Breast epithelium (tissue), 4 donors: ENCODE results near the gene GTPBP2. TPM values are rescaled to one million over a fixed set of nuclear protein-coding genes. Genes with fewer than 3 reads are reported as not detected.
"Not testable (repeated sequence)": the region's sequence is repeated elsewhere in the genome, so short reads cannot be mapped to it uniquely, and the experiment has no call there.

ENCODE experiments used
- DNase-seq, 2 donors: peaks; one replicate each; pipeline ENCODE4 v3.0.0-alpha.2; 2019; ENCODE audit warnings: low spot score in 2 of 2
- H3K27ac ChIP-seq, 2 donors: fragments of 200-600 bp; sonication (generic) in 1 of 2; one replicate each; pipeline ENCODE4 v1.5.1; 2016 to 2019; ENCODE audit warnings: mild to moderate bottlenecking in 1 of 2
- H3K27me3 ChIP-seq, 2 donors: fragments of 200-600 bp; sonication (generic) in 1 of 2; one replicate each; pipeline versions ENCODE4 v1.5.1 to v1.6.0; 2017 to 2019; ENCODE audit warnings: control low read depth in 1 of 2, mild to moderate bottlenecking in 1 of 2
- H3K36me3 ChIP-seq: fragments of 200-600 bp; one replicate; pipeline ENCODE4 v1.5.1; 2019
- H3K4me1 ChIP-seq, 2 donors: fragments of 200-600 bp; sonication (generic); one replicate each; pipeline ENCODE4 v1.5.1; 2016 to 2019; ENCODE audit warnings: control low read depth in 1 of 2
- H3K4me3 ChIP-seq, 3 donors: fragments of 200-600 bp; sonication (generic); 1 replicate in 2 of 3; 2 replicates in 1 of 3; pipeline ENCODE4 v1.5.1; 2016 to 2019; ENCODE audit warnings: mild to moderate bottlenecking in 3 of 3, moderate library complexity in 2 of 3
- H3K9me3 ChIP-seq, 2 donors: fragments of 200-600 bp; sonication (generic) in 1 of 2; one replicate each; pipeline ENCODE4 v1.5.1; 2016 to 2019; ENCODE audit warnings: control low read depth in 1 of 2
- CTCF ChIP-seq, 3 donors: fragments of 450-650 bp; IDR thresholded peaks; one replicate each; pipeline ENCODE4 v1.5.1; 2016 to 2017; ENCODE audit warnings: antibody characterized with exemption in 3 of 3, mild to moderate bottlenecking in 3 of 3, moderate library complexity in 3 of 3
- POLR2A ChIP-seq: fragments of 450-650 bp; IDR thresholded peaks from one replicate; pipeline ENCODE4 v1.6.1; 2016; ENCODE audit warnings: antibody characterized with exemption, mild to moderate bottlenecking, moderate library complexity
- POLR2AphosphoS5 ChIP-seq, 3 donors: sonication (generic); formaldehyde crosslinking; IDR thresholded peaks; one replicate each; pipeline ENCODE4 v1.6.1; 2017; ENCODE audit warnings: antibody characterized with exemption in 3 of 3
- intact Hi-C: fragments of 100-400 bp; cut with DNase I; formaldehyde crosslinking; loops from one replicate; pipeline ENCODE4 v1.15.1; 2023; ENCODE audit warnings: low total_unique reads
- total RNA-seq, 3 donors: library from RNA; depleted of rRNA; stranded (reverse); fragments of >200 nt; gene quantifications; one replicate each; pipeline ENCODE4 v1.1.0, GENCODE V29; 2016

GTPBP2 gene
- total RNA-seq, 3 donors from 2014 or later = 41.4 to 58.0 (median 43.6) TPM

- Histone ChIP-seq H3K4me1 (peaks cover 3 to 16% of the 10 kb centered on the region in 2 donors), H3K4me3 (peak overlapping the region in 1 of 3 donors; percentile 30), H3K36me3 (no peaks in the 10 kb centered on the region), H3K27me3 (no peaks in the 10 kb centered on the region), H3K27ac (peak overlapping the region; percentile 70 to 81), H3K9me3 (no peaks in the 10 kb centered on the region)
- intact Hi-C loops = loop anchor here (5.0 kb wide), 1 partner anchor 100 kb away; no protein-coding TSS in a partner anchor
- TF ChIP-seq POLR2A (no peak), POLR2AphosphoS5 (IDR thresholded peaks at IDR 0.05) (peak; percentile 21 to 48 (median 28)), CTCF (IDR thresholded peaks at IDR 0.05) (peak; percentile 89 to 95 (median 93))
- peak; percentile 81 to 87 for DNase-seq
Observed at GRCh38 chr6:43667245-43668150, 38.4 kb upstream of the GTPBP2 start.

GRCh38 chr6:43666196-43666920 lies 37.3 kb upstream of the GTPBP2 start:
- intact Hi-C loops = loop anchor here (5.0 kb wide), 1 partner anchor 101 kb away; no protein-coding TSS in a partner anchor
- H3K27me3 ChIP-seq = no peaks in the 10 kb centered on the region
- no peak overlapping the region for H3K27ac ChIP-seq
- H3K4me3 ChIP-seq = no peak overlapping the region
- DNase-seq = no peak
- no peaks in the 10 kb centered on the region for H3K36me3 ChIP-seq
- H3K9me3 ChIP-seq = no peaks in the 10 kb centered on the region
- no peak for TF ChIP-seq CTCF (IDR thresholded peaks at IDR 0.05)
- no peak for TF ChIP-seq POLR2AphosphoS5 (IDR thresholded peaks at IDR 0.05)
- TF ChIP-seq POLR2A = no peak
- peaks cover 3 to 16% of the 10 kb centered on the region in 2 donors for H3K4me1 ChIP-seq

GRCh38 chr6:43665376-43665775 lies 36.3 kb upstream of the GTPBP2 start:
- Histone ChIP-seq H3K36me3 (no peaks in the 10 kb centered on the region), H3K4me3 (no peak overlapping the region), H3K4me1 (peaks cover 3 to 16% of the 10 kb centered on the region in 2 donors), H3K9me3 (no peaks in the 10 kb centered on the region), H3K27me3 (no peaks in the 10 kb centered on the region), H3K27ac (no peak overlapping the region)
- DNase-seq = no peak
- intact Hi-C loops = loop anchor here (5.0 kb wide), 1 partner anchor 102 kb away; no protein-coding TSS in a partner anchor
- TF ChIP-seq CTCF (IDR thresholded peaks at IDR 0.05) = no peak
- no peak for TF ChIP-seq POLR2A
- TF ChIP-seq POLR2AphosphoS5 (IDR thresholded peaks at IDR 0.05) = no peak

GRCh38 chr6:43662948-43663347 lies 33.9 kb upstream of the GTPBP2 start:
- H3K4me3 ChIP-seq, H3K27ac ChIP-seq, H3K9me3 ChIP-seq, H3K27me3 ChIP-seq, H3K4me1 ChIP-seq, intact Hi-C loops, H3K36me3 ChIP-seq, DNase-seq: not testable (repeated sequence)

- Histone ChIP-seq H3K27me3 (no peaks in the 10 kb centered on the region), H3K36me3 (no peaks in the 10 kb centered on the region), H3K4me3 (no peak overlapping the region), H3K4me1 (no peaks in the 10 kb centered on the region), H3K27ac (no peak overlapping the region), H3K9me3 (no peaks in the 10 kb centered on the region)
- TF ChIP-seq POLR2AphosphoS5 (IDR thresholded peaks at IDR 0.05) = no peak
- no peak for TF ChIP-seq CTCF (IDR thresholded peaks at IDR 0.05)
- no peak for TF ChIP-seq POLR2A
- DNase-seq = no peak
- intact Hi-C loops = no loop called here
Observed at GRCh38 chr6:43658161-43658560, 29.1 kb upstream of the GTPBP2 start.
